ENCODE data around the gene SDK1.
A peak's percentile ranks its signal among the peaks of the same experiment; 100 is the strongest.

The SDK1 gene

GRCh38 chr7:4202154-4202736 lies 901.2 kb downstream of the SDK1 start:
- no peak overlapping the region for H3K4me3 ChIP-seq (ENCODE audit: low read depth, low read length)
- in situ Hi-C loops (cut with HindIII; ENCODE audit: low sequenced_read_pairs): no loop called here
- no peak for TF ChIP-seq CTCF (IDR thresholded peaks at IDR 0.05; ENCODE audit: low read depth, low read length)
- no peak for DNase-seq (ENCODE audit: low read depth, low spot score)

GRCh38 chr7:4202954-4203353 lies 901.9 kb downstream of the SDK1 start:
- no peak for DNase-seq (ENCODE audit: low read depth, low spot score)
- no peak overlapping the region for H3K4me3 ChIP-seq (ENCODE audit: low read depth, low read length)
- in situ Hi-C loops (cut with HindIII; ENCODE audit: low sequenced_read_pairs): no loop called here
- no peak for TF ChIP-seq CTCF (IDR thresholded peaks at IDR 0.05; ENCODE audit: low read depth, low read length)

GRCh38 chr7:4203626-4204512 lies 902.8 kb downstream of the SDK1 start:
- H3K4me3 ChIP-seq (ENCODE audit: low read depth, low read length): no peak overlapping the region
- no peak for TF ChIP-seq CTCF (IDR thresholded peaks at IDR 0.05; ENCODE audit: low read depth, low read length)
- no peak for DNase-seq (ENCODE audit: low read depth, low spot score)
- in situ Hi-C loops (cut with HindIII; ENCODE audit: low sequenced_read_pairs): no loop called here

- peak overlapping the region; percentile 27 for H3K4me3 ChIP-seq (ENCODE audit: low read depth, low read length)
- no peak for TF ChIP-seq CTCF (IDR thresholded peaks at IDR 0.05; ENCODE audit: low read depth, low read length)
- in situ Hi-C loops (cut with HindIII; ENCODE audit: low sequenced_read_pairs): no loop called here
- DNase-seq (ENCODE audit: low read depth, low spot score): peak; percentile 28
These were observed 903.6 kb downstream of the SDK1 start for GRCh38 chr7:4204513-4205165.

- in situ Hi-C loops (cut with HindIII; ENCODE audit: low sequenced_read_pairs): no loop called here
- TF ChIP-seq CTCF (IDR thresholded peaks at IDR 0.05; ENCODE audit: low read depth, low read length): no peak
- DNase-seq (ENCODE audit: low read depth, low spot score): no peak
- H3K4me3 ChIP-seq (ENCODE audit: low read depth, low read length): no peak overlapping the region
These were observed 904.8 kb downstream of the SDK1 start for GRCh38 chr7:4205828-4206227.

GRCh38 chr7:4207011-4207410 lies 906.0 kb downstream of the SDK1 start:
- in situ Hi-C loops (cut with HindIII; ENCODE audit: low sequenced_read_pairs): no loop called here
- H3K4me3 ChIP-seq (ENCODE audit: low read depth, low read length): no peak overlapping the region
- no peak for TF ChIP-seq CTCF (IDR thresholded peaks at IDR 0.05; ENCODE audit: low read depth, low read length)
- no peak for DNase-seq (ENCODE audit: low read depth, low spot score)

All from astrocyte of the spinal cord (primary cell).